Astrocyte (in vitro differentiated cells and primary cell): ENCODE results near the gene SEMA3F.

Source experiments
- EZH2 ChIP-seq: IDR thresholded peaks from 2 replicates; pipeline ENCODE4 v1.6.1; 2012; ENCODE audit warnings: mild to moderate bottlenecking, low read length, inconsistent platforms; ENCODE audit not compliant: insufficient read depth
- TF ChIP-seq, protein P1 (sequence below): IDR thresholded peaks from 2 replicates; pipeline ENCODE4 v1.5.1; 2011; ENCODE audit warnings: low read depth, mild to moderate bottlenecking, inconsistent platforms, low read length, moderate library complexity; ENCODE audit not compliant: insufficient read depth

DNA sequence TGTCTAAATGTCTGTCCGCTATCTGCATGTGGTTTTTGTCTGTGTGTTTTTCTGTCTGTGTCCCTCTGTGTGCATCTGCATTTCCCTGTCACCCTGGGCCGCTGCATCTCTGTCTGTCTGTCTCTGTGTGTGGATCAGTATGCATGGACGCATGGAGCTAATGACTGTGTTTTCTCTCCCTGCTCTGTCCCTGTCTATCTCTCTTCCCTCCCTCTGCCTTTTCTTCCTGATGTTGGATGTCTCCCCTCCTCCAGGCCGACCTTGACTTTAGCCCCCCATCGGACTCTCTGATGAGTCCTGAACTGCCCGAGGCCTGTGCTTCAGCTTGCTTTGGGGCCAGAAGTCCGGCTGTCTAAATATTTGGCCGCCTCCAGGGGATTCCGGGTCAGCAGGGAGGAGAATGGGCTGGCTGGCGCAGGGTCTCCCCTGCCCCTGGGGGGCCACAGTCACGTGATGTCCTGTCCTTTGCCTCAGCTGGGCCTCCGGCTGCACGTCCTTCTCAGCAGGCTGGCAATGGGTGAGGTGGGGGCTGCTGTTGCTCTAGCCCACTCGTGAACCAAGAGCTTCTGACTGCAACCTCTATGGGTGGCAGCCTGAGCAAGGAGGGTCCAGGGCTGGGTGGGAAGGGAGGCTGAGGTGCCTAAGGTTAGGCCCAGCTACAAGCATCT, 53.7 kb downstream of the SEMA3F start:
- TF ChIP-seq, protein P1, sequence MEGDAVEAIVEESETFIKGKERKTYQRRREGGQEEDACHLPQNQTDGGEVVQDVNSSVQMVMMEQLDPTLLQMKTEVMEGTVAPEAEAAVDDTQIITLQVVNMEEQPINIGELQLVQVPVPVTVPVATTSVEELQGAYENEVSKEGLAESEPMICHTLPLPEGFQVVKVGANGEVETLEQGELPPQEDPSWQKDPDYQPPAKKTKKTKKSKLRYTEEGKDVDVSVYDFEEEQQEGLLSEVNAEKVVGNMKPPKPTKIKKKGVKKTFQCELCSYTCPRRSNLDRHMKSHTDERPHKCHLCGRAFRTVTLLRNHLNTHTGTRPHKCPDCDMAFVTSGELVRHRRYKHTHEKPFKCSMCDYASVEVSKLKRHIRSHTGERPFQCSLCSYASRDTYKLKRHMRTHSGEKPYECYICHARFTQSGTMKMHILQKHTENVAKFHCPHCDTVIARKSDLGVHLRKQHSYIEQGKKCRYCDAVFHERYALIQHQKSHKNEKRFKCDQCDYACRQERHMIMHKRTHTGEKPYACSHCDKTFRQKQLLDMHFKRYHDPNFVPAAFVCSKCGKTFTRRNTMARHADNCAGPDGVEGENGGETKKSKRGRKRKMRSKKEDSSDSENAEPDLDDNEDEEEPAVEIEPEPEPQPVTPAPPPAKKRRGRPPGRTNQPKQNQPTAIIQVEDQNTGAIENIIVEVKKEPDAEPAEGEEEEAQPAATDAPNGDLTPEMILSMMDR = no peak
- no peak for TF ChIP-seq EZH2
